Activated naive CD8-positive, alpha-beta T cell treated with anti-CD3 and anti-CD28 coated beads, Interleukin-2, amount 50 U/mL, for 16 hours (primary cell): ENCODE measurements around the gene TMEM192.
"Not testable (repeated sequence)": the region's sequence is repeated elsewhere in the genome, so short reads cannot be mapped to it uniquely, and the experiment has no call there.

Experiments
- DNase-seq: peaks from one replicate; pipeline ENCODE4 v3.0.0-alpha.2; 2020; ENCODE audit warnings: low read depth, low spot score

Gene TMEM192

DNA sequence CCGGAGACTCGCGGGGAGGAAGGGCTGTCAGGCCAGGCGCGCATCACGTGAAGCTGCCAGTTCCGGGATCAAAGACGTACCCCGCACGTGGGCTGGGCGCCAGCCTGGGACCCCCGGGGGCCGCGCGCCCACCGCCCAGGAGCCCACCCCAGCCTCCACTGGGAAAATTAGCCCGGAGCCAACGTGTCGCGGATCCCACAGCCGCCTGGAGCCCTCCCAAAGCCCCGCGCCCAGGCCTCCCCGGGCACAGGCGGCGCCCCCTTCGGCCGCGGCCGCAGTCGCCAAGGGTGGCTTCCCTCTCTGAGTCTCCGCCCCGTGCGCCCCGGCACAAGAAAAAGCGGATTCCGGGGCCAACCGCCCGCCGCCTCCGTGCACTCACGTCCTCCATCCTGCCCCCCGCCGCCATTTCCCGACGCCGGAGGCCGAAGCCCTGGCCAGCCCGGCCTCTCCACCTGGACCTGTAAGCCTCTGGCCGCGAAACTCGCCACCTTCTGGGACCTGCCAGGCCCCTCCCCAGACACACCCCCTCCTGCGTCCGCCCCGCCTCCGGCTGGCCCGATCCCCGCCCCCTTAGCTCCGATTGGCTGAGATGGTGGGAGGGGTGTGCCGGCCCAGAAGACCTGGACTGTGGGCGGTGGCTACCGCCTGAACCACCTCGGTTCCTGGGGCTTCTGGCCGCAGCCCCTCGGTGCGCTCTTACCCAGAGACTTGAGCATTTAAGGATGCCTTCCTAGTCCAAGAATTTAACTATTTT, at the start of gene TMEM192:
TSS of gene TMEM192 (minus strand) at position 493 of the 754 bp plus-strand sequence. CDS start at position 406, 87 bp downstream.
- DNase-seq, result peak; percentile 84

DNA sequence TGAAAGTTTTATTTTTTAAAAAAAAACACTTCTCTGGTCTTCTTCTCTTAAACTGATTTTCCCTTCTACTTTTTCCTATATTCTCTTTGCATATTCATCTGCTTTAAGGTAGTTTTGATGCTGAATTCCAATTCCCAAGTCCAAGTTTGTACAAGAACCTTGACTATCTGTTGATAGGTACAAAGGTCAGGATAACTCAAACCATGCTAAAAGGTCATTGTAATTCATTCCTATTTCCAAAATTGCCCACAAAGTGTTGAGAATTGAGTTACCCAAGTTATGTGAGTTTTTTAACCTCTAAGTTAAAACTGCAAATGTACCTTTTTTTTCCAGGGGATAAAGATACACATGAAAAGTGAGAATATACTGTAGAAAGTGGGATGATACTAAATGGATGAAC, 46.1 kb upstream of the TMEM192 start:
- DNase-seq, result no peak

DNA sequence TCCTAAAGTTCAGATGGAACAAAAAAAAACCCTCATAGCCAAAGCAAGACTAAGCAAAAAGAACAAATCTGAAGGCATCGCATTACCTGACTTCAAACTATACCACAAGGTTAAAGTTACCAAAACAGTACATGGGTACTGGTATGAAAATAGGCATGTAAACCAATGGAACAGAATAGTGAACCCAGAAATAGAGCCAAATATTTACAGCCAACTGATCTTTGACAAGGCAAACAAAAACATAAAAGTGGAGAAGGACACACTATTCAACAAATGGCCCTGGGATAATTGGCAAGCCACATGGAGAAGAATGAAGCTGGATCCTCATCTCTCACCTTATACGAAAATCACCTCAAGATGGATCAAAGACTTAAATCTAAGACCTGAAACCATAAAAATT, 44.2 kb upstream of the TMEM192 start:
- DNase-seq, result no peak

DNA sequence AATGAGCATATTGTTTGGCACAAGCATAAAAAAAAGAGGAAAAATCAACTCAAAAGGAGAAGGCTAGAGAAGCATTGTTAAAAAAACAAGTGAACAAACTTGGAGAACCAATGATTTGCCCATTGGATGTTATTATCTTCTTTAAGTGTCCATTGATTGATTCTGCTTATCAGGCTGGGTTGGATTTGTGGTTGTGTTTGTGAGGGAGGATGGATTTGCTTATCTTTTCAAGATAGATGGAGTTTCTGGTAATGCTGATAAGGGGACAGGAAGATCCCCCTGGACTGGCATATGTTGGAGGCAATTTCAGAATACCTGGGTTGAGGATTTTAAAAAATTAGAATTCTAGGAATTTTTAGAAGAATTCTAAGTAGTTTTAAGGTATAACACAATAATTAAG, 41.8 kb upstream of the TMEM192 start:
- DNase-seq, result no peak

DNA sequence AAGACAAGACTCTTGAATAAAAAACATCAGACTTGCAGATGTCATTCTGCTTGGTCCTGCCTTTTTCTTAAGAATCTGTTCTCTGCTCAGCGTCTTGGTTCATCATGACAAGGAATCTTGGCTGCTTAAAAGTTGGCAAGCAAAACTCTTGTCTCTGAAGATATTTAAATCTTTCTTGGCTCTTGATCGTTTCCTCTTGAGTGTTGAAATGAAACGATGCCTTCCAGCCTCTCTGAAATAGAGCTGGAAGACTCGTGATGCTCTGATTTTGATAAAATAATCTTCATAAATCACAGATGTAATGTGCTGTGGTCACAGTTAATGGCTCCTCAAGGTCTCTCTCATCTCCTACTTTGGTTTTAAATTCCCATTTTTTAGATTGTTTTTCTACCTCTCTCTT, 39.9 kb upstream of the TMEM192 start:
- no peak for DNase-seq

DNA sequence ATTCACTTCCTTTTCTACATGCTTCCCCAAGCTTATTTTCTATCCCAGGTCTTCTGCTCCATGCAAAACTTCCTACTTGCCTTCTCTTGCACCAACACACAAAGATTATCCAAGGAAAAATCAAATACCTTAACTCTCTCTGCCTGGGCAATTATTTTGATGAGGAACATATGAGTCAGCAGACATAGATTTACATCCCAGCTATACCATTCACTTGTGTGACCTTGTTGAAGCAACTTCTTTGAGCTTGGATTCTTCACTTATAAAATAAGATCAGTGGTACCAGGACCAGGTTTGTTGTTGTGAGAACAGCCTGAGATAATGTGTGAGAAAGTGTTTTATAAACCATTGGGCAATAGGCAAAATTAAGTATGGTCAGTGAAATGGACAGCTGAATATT, 39.1 kb upstream of the TMEM192 start:
- DNase-seq, result no peak

DNA sequence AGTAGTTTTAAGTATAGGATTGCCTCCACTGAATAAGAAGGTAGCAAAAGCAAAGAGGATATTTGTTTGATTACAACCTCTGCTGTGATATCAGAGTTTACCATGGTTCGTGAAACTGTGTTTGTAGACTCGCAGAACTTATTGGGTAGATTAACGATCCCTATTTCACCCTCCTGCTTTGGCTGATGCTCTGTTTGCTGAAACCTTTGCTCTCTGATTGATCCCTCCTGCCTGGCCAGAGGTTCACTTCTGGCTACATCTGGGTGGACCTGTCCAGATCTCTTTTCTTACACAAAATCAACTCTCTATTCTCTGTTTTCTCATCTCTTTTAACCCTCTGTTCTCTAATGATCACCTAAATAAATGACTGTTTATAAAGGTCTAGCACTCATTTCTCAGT, 37.9 kb upstream of the TMEM192 start:
- no peak for DNase-seq

DNA sequence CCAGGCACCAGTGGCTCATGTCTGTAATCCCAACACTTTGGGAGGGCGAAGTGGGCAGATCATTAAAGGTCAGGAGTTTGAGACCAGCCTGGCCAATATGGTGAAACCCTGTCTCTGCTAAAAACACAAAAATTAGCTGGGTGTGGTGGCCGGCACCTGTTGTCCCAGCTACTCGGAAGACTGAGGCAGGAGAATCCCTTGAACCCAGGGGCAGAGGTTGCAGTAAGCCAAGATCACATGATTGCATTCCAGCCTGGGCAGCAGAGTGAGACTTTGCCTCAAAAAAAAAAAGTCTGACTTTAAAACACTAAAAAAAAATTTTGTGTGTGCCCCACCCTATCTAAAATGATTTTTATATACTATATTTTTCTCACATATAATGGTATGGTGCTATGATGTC, 26.2 kb upstream of the TMEM192 start:
- no peak for DNase-seq

DNA sequence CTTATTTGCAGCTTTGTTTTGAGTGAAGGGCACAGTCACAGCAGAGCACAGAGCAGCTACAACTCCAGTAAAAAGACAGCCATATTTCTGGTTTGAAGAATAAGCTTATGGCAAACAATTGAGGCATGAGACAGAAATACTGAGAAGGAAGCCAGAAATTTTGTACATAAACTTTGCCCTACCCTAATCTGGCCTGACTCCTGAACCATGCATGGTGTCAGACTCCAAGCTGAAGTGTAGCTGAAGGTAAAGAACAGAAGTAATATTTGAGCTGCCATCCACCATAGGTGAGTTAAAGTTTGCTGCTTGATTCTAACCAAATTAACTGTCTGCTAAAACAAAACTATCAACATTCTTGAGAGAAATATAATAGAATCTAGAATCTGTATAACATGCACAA, 24.5 kb upstream of the TMEM192 start:
- no peak for DNase-seq

DNA sequence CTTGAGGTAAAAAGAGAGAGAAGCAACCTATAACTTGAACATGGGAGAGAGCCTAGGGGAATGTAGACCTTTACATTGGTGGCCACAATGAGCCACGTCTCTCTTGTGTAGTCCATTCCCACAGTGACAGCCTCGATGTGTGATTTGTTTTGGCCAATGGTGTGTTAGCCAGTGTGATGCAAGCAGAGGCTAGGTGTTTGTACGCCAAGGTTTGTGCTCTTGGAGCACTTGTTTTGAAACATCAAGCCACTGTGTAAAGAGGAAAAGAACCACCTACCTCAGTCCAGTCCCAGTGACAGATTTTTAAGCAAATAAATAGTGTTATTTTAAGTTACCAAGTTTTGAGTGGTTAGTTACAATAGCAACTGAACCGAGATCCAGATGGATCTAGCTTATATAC, 23.9 kb upstream of the TMEM192 start:
- DNase-seq, result no peak

DNA sequence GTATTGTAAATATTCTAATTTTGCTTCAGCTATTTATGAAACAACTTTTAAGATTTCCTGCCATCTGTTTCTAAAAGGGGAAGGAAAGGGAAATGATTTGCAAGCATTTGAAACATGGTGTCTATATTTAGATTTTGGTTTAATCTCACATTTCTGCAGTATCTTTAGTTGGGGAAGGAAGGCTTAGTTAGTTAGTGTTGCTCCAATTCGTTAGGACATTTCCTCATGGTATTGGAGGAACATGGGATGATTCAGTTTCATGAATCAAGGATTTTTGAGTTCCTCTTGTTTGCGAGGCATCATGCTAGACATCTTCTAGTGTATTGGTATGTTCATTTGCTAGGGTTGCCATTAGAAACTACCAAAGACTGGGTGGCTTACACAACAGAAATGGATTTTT, 20.5 kb upstream of the TMEM192 start:
- DNase-seq, result no peak

DNA sequence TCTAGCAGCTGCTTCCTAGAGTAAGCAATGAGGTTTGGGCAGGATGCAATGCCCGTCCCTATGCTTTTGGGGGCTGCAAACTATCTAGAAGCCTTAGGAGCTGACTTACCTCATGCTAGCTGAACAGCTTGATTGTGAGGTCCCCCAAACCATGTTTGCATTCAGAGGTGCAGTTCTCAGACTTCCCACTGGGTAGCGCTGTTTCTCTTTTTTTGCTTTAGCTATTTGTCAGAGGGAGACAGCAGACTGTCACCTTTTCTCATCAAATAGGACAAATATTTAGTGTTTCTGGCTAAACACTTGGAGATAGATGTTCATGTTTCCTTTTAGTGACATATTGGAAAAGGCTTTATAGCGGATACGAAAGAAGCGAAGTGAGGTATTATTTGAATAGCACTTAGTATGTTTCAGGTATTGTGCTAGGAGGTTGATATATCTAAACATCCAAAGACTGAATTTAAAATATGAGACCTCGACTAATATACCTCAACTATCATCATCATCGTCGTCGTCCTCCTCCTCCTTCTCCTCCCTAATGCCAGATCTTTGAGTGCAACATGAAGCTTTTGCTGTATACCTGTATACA, 18.7 kb upstream of the TMEM192 start:
- peak; percentile 66 for DNase-seq

DNA sequence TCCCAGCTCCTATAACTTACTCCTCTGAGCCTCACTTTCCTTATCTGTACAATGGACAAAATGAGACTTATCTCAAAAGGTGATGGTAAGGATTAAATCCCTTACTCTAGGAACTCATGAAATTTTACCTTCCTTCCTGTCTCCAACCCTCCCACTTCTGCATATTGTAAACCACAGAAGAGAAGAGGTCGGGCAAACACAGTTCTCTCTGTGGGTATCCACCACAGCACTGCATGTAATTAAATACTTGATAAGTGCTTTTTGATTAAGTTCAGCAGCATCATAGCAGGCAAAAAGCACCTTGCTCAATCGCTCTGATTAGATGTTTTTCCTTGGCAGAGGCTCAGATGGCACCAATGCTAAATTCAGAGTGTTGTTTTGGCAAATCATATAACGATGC, 17.3 kb upstream of the TMEM192 start:
- DNase-seq, result no peak

DNA sequence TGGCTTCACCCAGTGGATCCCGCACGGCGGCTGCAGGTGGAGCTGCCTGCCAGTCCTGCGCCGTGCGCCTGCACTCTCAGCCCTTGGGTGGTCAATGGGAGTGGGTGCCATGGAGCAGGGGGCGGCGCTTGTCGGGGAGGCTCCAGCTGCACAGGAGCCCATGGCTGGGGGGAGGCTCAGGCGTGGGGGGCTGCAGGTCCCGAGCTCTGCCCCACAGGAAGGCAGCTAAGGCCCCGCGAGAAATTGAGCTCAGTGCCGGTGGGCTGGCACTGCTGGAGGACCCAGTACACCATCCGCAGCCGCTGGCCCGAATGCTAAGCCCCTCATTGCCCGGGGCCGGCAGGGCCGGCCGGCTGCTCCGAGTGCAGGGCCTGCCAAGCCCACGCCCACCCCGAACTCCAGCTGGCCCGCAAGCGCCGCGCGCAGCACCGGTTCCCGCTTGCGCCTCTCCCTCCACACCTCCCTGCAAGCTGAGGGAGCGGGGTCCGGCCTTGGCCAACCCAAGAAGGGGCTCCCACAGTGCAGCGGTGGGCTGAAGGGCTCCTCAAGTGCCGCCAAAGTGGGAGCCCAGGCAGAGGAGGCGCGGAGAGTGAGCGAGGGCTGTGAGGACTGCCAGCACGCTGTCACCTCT, 13.3 kb upstream of the TMEM192 start:
- not testable (repeated sequence) for DNase-seq

DNA sequence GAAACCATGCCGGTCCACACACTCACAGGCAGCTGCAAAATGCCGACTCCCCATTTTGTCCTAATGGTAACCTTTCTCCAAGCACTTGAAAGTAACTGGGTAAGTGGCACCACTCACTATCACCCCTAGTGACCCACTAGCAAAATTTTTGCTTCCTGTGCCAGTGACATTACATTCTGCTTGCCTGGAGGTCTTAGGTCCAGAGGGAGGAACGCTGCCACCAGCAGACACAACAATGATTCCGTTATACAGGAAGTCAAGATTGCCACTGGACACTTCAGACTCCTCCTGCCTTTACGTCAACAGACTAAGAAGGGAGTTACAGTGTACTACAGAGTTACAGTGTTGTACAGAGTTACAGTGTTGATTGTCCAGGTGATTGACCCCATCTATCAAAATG, 11.8 kb upstream of the TMEM192 start:
- DNase-seq, result no peak

DNA sequence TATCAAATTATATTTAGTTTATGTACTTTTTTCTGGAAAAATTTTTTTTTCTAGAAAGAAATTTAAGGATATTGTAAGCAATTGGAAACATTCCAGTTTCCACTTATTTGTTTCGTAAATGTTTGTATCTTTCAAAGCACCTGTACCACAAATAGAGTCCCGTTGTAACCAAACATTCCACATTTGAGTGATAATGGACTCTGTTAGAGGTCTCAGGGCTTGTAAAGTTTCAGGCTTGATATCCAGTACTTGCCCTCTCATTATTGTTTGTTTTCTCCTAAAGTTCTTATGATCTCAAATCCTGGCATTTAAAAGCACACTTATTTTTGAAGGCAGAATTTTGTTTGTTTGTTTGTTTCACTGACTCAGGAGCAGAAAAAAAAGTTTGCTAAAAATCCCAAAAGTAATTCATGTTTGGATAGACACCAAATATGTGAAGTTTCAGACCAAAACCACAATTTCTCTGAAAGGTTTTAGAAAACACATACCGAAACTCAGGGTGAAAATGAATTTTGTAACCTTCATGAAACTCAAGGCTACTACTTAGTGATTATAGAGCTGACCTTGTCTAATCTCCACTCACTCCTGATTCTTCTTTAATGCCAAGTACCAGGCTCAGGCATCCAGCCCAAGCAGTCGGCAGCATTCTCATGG, 5.7 kb upstream of the TMEM192 start:
- no peak for DNase-seq

DNA sequence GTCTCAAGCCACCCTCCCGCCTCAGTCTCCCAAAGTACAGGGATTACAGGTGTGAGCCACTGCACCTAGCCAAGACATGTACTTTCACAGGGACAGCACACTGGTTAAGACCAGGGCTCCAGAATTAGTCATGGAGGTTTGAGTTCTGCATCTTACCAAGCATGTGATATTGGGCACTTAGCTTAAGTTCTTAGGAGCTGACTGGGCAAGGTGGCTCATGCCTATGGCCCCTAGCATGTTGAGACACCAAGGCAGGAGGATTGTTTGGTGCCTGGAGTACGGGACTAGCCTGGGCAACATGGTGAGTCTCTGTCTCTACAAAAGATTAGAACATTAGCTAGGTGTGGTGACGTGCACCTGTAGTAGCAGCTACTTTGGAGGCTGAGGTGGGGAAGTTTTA, 2.6 kb upstream of the TMEM192 start:
- no peak for DNase-seq

DNA sequence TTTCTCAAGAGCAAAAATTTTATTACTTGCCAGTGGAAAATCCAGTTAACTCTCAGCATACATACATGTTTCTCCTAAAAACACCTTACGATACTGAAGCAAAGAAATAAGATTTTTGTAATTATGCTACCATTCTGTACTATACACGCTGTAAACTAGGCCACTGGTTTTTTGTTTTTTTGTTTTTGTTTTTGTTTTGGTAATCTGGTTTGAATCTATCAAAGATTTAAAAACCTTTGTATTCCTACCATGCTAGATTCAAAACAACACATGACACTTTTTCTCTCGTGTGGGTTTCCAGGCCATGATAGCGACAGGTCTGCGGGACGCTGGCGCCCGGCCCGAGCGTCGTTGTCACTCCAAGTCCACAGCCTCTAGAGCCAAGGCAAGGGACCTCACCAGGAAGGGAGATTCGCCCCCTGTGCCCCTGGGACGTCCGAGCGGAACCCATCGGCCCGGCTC, 723 bp downstream of the TMEM192 start:
- no peak for DNase-seq

DNA sequence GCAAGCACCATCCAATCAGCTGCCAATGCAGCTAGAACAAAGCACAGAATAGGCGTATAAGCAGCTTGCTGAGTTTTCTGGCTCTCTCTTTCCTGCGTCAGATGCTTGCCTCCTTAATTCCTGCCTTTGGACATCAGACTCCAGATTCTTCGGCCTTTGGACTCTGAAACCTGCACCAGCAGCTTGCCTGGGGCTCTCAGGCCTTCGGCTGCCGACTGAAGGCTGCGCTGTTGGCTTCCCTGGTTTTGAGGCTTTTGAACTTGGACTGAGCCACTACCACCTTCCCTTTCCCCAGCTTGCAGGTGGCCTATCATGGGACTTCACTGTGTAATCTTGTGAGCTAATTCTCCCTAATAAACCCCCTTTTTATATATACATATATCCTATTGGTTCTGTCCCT, 6.1 kb downstream of the TMEM192 start:
- DNase-seq, result no peak

DNA sequence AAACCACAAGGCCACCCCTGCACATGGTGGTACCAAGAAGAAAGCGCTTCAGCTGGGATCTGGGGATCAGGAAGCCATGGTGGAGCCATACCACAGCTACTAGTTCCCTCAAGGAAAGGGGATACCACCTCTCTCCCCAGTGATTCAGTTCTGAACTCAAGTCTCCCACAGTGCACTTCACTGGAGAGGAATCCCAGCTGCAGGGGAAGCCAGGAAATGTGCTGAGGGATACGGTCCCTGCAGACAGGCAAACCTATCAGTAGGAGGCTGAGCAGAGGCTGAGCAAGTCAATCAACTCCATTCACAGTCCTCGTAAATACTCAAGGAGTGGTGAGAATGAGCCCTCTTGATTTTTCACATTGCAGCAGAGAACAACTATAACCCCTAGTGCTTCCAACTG, 11.0 kb downstream of the TMEM192 start:
- no peak for DNase-seq

DNA sequence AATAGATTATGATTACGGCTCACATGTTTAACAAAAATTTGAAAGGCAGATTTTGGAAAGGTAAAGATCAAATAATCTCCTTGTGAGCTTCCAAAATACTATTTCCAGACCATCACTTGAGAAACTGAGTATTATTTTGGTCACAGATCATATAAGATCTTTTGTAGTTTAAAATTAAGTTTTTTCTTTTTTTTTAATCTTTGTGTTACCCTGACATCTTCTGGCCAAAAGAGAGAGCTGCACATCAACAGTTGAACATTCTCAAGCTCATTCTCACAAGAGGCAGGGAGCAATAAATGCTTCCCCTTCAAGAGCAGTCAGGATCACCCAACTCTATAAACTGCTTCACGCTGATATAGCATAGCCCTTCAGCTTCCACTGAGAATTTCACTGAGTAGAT, 15.9 kb downstream of the TMEM192 start:
- DNase-seq, result no peak

DNA sequence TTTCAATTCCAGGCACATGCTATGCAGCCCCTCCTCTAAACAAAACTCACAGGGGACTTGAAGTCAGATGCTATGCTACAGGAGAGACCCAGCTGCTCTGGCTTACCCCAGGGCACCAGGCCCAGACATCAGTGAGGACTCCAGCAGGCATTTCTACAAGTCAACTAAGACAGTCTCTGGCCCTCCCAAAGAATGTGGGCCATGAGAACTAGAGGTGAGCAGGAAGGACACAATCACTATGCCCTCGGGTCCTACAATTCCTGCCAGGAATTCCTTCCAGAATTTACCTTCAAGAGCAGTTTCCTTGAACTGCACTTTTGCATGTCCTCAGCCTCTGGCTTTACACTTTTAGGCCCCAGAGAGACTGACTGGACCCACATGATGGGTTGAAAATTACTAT, 17.4 kb downstream of the TMEM192 start:
- DNase-seq, result no peak

DNA sequence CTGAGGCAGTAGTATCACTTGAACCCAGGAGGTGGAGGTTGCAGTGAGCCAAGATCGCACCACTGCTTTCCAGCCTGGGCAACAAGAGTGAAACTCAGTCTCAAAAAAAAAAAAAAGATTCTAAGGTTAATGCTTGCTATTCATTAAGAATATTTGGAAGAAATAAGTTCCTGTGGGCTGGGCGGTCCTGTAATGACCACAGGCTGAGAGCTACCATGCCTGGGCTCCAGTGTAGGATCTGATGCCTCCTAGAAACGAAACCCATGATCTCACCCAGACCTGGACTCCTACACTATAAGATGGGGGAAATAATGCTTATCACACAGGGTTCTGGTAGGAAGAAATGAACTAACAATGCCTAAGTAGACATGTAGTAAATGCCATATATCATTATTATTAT, 17.8 kb downstream of the TMEM192 start:
- DNase-seq, result no peak
